GM12801 (cell line): ENCODE data around the gene KCNH2.

Experiments
- TF ChIP-seq, protein P1 (sequence below): IDR thresholded peaks from one replicate; pipeline ENCODE4 v1.5.1; 2011; ENCODE audit warnings: control low read depth; ENCODE audit not compliant: insufficient read length; ENCODE audit errors: extremely low read depth

The KCNH2 gene

DNA sequence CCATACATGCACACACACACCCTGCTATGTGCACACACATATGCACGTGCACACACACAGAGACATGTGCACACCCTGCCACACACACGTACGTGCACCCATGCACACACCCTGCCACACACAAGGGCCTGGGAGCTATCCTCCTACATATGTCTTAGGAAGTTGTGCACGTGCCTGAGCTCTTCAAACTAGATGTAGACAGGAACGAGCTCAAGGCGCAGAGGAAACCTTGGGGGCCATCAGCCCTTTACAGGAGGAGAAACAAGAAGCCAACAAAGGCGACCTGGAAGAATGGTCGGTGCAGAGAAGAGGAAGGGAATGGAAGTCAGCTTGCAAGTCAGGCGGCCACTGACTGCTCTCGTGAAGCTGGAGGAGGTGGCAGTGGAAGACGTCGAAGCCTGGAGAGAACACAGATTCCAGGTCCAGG lies 67.1 kb downstream of the KCNH2 start:
- TF ChIP-seq, protein P1, sequence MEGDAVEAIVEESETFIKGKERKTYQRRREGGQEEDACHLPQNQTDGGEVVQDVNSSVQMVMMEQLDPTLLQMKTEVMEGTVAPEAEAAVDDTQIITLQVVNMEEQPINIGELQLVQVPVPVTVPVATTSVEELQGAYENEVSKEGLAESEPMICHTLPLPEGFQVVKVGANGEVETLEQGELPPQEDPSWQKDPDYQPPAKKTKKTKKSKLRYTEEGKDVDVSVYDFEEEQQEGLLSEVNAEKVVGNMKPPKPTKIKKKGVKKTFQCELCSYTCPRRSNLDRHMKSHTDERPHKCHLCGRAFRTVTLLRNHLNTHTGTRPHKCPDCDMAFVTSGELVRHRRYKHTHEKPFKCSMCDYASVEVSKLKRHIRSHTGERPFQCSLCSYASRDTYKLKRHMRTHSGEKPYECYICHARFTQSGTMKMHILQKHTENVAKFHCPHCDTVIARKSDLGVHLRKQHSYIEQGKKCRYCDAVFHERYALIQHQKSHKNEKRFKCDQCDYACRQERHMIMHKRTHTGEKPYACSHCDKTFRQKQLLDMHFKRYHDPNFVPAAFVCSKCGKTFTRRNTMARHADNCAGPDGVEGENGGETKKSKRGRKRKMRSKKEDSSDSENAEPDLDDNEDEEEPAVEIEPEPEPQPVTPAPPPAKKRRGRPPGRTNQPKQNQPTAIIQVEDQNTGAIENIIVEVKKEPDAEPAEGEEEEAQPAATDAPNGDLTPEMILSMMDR, result no peak

DNA sequence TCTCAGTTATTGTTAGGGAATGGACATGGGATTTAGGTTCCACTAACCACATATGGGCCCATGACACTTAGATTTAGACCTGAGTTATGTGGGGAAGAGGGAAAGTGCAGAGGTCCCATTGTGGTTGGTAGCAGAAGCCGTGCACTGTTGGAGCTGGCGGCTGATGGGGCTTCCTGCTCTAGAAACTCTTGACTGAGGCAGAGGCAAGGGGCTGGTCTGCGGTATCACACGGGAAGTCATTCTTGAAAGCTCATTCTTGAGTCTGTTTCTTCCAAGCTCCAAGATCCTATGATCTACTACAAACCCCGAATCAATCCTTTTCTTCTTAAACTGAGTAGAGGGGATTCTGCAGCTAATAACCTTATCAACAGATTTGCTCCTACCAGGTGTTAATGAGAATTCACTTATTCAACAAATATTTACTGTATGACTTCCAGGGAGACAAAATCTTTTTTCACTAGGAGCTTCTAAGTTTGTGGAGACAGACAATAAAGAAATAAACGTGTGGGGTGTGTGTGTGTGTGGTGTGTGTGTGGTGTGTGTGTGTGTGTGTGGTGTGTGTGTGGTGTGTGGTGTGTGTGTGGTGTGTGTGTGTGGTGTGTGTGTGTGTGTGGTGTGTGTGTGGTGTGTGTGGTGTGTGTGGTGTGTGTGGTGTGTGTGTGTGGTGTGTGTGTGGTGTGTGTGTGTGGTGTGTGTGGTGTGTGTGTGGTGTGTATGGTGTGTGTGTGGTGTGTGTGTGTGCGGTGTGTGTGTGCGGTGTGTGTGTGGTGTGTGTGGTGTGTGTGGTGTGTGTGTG lies 68.7 kb downstream of the KCNH2 start:
- TF ChIP-seq, protein P1, result no peak

DNA sequence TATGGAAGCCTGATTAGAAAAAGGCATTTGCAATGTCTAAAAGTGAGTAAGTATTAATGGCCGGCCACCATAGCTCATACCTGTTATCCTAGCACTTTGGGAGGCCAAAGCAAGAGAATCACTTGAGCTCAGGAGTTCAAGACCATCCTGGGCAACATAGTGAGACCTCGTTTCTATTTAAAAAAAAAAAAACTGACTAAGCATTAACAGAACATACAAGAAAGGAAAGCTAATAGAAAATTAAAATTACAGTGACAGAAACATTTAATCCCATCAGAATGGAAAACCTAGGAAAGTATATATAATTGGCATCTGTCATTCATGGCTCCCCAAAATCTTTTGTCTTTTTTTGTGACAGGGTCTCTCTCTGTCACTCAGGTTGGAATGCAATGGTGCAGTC lies 69.9 kb downstream of the KCNH2 start:
- TF ChIP-seq, protein P1, result no peak

DNA sequence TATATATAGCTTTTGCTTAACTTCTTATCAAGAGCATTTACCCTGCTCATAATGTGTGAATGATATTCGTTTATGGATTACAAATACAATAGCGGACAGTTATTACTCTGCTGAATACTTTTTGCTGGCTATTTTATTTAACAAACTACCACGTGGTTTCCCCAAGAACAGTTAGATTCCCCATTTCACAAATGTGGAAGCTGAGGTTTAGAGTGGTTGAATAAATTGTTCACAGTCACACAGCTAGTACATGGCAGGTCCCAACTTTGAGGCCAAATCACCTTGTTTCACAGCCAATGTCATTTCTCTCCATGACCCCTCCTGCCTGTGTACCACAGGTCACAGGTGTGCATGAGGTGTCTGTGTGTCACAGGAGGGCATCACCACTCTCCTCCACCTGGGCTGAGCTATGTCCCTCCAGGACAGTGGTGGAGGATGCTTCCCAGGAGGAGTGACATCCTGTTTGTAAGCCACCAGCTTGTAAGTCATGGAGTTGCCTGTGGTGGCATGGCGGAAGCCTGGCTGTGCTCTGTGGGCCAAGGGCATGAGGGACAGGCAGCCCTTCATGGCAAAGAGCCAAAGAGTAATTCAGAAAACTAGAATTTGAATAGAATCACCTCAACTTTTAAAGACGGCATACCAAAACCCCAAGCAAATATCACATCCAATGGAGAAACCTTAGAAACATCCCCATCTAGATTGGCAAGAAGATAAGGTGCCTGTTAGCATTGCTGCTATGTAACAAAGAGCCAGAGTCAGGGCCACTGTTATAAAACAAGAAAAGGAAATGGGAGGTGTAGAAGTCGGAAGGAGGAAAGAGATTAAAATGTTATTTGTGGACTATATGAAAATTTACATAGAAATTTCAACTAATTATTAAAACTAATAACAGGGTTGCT lies 73.9 kb downstream of the KCNH2 start:
- TF ChIP-seq, protein P1, result no peak

DNA sequence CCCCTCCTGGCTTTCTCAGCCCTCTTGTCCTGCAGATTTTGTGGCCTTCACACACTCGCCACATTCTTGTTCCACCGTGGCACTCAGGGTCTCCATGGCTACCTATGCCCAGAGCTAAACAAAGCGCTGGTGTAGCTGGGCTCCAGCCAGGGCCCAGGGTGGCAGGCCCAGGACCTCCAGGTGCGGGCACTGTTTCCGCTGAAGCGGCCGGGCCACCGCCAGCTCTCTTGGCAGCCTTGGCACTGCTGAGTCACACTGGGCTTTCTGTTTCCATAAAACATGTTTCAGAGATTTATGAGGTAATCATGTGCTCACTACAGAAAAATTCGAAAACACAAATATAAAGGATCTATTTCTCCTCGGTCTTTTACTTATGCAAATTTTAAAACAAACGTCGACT lies 74.5 kb downstream of the KCNH2 start:
- TF ChIP-seq, protein P1, result no peak

DNA sequence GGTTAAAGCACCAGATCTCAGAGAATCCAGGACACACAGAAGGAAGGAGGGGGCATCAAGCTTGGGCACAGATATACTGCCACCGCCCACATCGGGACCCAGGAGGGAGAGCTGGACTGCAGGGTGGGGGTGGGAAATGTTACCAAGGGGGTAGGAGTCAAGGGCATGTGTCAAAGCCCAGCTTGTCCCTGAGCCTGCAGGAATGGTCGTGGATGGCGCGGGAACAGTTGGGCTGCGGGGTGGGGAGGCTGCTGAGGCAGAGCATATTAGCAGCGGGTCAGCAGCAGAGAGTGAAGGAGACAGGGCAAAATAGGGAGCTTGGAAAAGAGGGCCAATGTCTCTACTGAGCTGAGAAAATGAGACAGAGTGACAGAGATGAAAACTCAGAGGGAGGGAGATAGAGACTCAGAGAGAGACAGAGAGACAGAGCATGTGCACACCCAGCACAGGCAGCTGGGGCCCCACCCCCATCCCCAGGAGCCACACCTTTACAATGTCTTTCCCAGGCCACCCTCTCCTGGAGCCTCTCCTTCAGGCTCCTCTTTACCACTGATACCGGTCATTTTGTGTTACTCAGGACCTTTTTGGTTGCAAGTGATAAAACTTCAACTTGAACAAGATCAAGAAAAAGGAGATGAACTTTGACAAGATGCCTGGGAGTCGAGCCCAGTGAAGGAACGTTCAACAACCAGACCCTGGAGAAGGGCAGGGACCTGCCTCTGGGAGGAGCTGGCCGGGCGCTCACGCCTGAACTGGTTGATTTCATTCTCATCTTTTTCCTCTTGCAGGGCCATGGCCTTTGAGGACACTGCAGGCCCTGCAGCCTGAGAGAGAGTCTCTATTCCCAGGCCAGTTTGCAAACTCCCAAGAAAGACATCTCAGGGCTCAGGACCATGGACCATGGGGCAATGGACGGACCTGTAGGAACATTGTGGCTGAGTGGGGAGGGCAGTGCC lies 75.8 kb downstream of the KCNH2 start:
- TF ChIP-seq, protein P1, result no peak
